Heart left ventricle (tissue), 16 donors: ENCODE data around the gene DZIP1L. TPM values are rescaled to one million over a fixed set of nuclear protein-coding genes. Genes with fewer than 3 reads are reported as not detected.
A peak's percentile ranks its signal among the peaks of the same experiment; 100 is the strongest.

ENCODE experiments used
- ATAC-seq, 4 donors: fragments of 200-7000 bp; cut with Tn5 transposase; one replicate each; pipeline ENCODE4 v1.9.1; 2020 to 2022; ENCODE audit warnings: moderate library complexity in 4 of 4, mild to moderate bottlenecking in 3 of 4, moderate number of reproducible peaks in 1 of 4
- DNase-seq, 5 donors: peaks; one replicate each; pipeline ENCODE4 v3.0.0-alpha.2; 2020
- H3K27ac ChIP-seq, 12 donors: fragments of 200-600 bp; sonication (generic) in 4 of 12; one replicate each; pipeline versions ENCODE4 v1.5.0 to v1.8.0; 2016 to 2022; ENCODE audit warnings: mild to moderate bottlenecking in 2 of 12
- H3K27me3 ChIP-seq, 9 donors: fragments of 200-600 bp; sonication (generic) in 2 of 9; one replicate each; pipeline versions ENCODE4 v1.5.1 to v1.8.0; 2016 to 2022; ENCODE audit warnings: mild to moderate bottlenecking in 3 of 9
- H3K36me3 ChIP-seq, 9 donors: fragments of 200-600 bp; sonication (generic) in 2 of 9; one replicate each; pipeline versions ENCODE4 v1.5.0 to v1.8.0; 2018 to 2022; ENCODE audit warnings: mild to moderate bottlenecking in 2 of 9
- H3K4me1 ChIP-seq, 12 donors: fragments of 200-600 bp; sonication (generic) in 4 of 12; one replicate each; pipeline versions ENCODE4 v1.5.0 to v1.8.0; 2016 to 2022; ENCODE audit warnings: mild to moderate bottlenecking in 3 of 12
- H3K4me3 ChIP-seq, 12 donors: fragments of 200-600 bp; sonication (generic) in 4 of 12; one replicate each; pipeline versions ENCODE4 v1.5.0 to v1.8.0; 2017 to 2022; ENCODE audit warnings: mild to moderate bottlenecking in 9 of 12, moderate library complexity in 4 of 12
- H3K9me3 ChIP-seq, 12 donors: fragments of 200-600 bp; sonication (generic) in 4 of 12; one replicate each; pipeline versions ENCODE4 v1.5.0 to v1.8.0; 2016 to 2022; ENCODE audit warnings: mild to moderate bottlenecking in 1 of 12
- POLR2A ChIP-seq, 2 donors: fragments of 450-650 bp; IDR thresholded peaks; one replicate each; pipeline ENCODE4 v1.6.1; 2017; ENCODE audit warnings: antibody characterized with exemption in 2 of 2, mild to moderate bottlenecking in 2 of 2, moderate library complexity in 2 of 2
- WGBS, 4 donors: extraction: QIAGEN DNeasy Blood & Tissue Kit in 2 of 4; methylation state at CpG; one replicate each; pipeline versions ENCODE4 v1.1.5 to v1.1.7; 2013 to 2018; 5-methylcytosine and 5-hydroxymethylcytosine counted together
- intact Hi-C, 10 donors: fragments of 100-400 bp; cut with DNase I; formaldehyde crosslinking; loops; one replicate each; pipeline versions ENCODE4 v1.11.1 to v1.14.2; 2022
- polyA plus RNA-seq, 2 donors: library from polyadenylated mRNA; stranded (reverse); fragments of 200-250 nt; gene quantifications; one replicate each; pipeline ENCODE4 v1.2.3, GENCODE V29; 2013
- total RNA-seq, 9 donors: library from RNA; depleted of rRNA in 2 of 9; stranded (reverse); fragments of >200 nt in 2 of 9; fragmentation: NEBNext Ultra II Directional in 3 of 9; extraction: Animal tissue kit (Norgen Biotek cat#: 25700) in 3 of 9; gene quantifications; one replicate each; pipeline versions ENCODE4 v1.1.0 to v1.2.4, GENCODE V29; 2016 to 2023
- TF ChIP-seq, protein P1 (sequence below), 12 donors: fragments of 200-600 bp; sonication (generic) in 4 of 12; IDR thresholded peaks; one replicate each; pipeline versions ENCODE4 v1.5.0 to v1.8.0; 2018 to 2022; ENCODE audit warnings: antibody characterized with exemption in 12 of 12, mild to moderate bottlenecking in 5 of 12
- donor health status: ischemic (EF 13 %, LVEDD 7.1; RV severe dilation, severe dysfunction).
- donor health status: healthy with polysubstance abuse.
- donor health status: DM: no; HTN: yes; CAD: no.
- donor health status: DM: no; HTN: no; CAD: no.
- donor health status: ischemic (EF 25% LVEDD 6.9; RV normal size, moderate dysfunction).
- donor health status: ischemic (EF 25% LVEDD 5.7; RV mildly dilated, moderate dysfunction).
- donor health status: healthy.
- donor health status: DM: yes; HTN: yes; CAD: no.
- donor health status: ischemic (EF 35%, LVEDD 5.7; RV mildly dilated, moderate dysfunction).
- donor health status: nonischemic (EF 11% LVEDD 7.7; RV severe dilation, severe dysfunction).
- donor health status: DM: yes; HTN: yes; CAD: no.
- donor health status: PGD.
- donor health status: ischemic (EF 29% LVEDD 5.4; RV normal size, mild dysfunction).
- donor health status: nonischemic (EF 23%, LVEDD 6.1; RV moderate dilation, normal function).

Gene DZIP1L
- total and polyA plus RNA-seq, 11 donors: 1.6 to 7.6 (median 3.6) TPM

GRCh38 chr3:138046955-138047354, 68.5 kb downstream of the DZIP1L start:
- Histone ChIP-seq H3K4me1 (peaks cover 0 to 26% (median 0%) of the 10 kb centered on the region in 12 donors), H3K9me3 (no peaks in the 10 kb centered on the region), H3K4me3 (no peak overlapping the region), H3K27ac (no peak overlapping the region), H3K36me3 (no peaks in the 10 kb centered on the region), H3K27me3 (no peaks in the 10 kb centered on the region)
- DNase-seq (no peak), ATAC-seq (no peak)
- WGBS, 4 donors: 56 to 87% (median 74%) methylated on average over 2 to 3 of the region's 3 CpGs
- no peak for TF ChIP-seq POLR2A (IDR thresholded peaks at IDR 0.05)
- TF ChIP-seq, protein P1, sequence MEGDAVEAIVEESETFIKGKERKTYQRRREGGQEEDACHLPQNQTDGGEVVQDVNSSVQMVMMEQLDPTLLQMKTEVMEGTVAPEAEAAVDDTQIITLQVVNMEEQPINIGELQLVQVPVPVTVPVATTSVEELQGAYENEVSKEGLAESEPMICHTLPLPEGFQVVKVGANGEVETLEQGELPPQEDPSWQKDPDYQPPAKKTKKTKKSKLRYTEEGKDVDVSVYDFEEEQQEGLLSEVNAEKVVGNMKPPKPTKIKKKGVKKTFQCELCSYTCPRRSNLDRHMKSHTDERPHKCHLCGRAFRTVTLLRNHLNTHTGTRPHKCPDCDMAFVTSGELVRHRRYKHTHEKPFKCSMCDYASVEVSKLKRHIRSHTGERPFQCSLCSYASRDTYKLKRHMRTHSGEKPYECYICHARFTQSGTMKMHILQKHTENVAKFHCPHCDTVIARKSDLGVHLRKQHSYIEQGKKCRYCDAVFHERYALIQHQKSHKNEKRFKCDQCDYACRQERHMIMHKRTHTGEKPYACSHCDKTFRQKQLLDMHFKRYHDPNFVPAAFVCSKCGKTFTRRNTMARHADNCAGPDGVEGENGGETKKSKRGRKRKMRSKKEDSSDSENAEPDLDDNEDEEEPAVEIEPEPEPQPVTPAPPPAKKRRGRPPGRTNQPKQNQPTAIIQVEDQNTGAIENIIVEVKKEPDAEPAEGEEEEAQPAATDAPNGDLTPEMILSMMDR (IDR thresholded peaks at IDR 0.05): no peak
- intact Hi-C loops: no loop called here

GRCh38 chr3:138046085-138046484, 69.3 kb downstream of the DZIP1L start:
- intact Hi-C loops: no loop called here
- H3K36me3 ChIP-seq: no peaks in the 10 kb centered on the region
- peaks cover 0 to 26% (median 0%) of the 10 kb centered on the region in 12 donors for H3K4me1 ChIP-seq
- ATAC-seq (peak in 3 of 4 donors; percentile 34 to 64 (median 52)), DNase-seq (no peak)
- 59 to 81% (median 64%) methylated on average over 3 of the region's 3 CpGs for WGBS, 4 donors
- H3K9me3 ChIP-seq: no peaks in the 10 kb centered on the region
- H3K27me3 ChIP-seq: no peaks in the 10 kb centered on the region
- H3K4me3 ChIP-seq: no peak overlapping the region
- H3K27ac ChIP-seq: no peak overlapping the region
- TF ChIP-seq, protein P1 (IDR thresholded peaks at IDR 0.05): no peak
- no peak for TF ChIP-seq POLR2A (IDR thresholded peaks at IDR 0.05)

DNA sequence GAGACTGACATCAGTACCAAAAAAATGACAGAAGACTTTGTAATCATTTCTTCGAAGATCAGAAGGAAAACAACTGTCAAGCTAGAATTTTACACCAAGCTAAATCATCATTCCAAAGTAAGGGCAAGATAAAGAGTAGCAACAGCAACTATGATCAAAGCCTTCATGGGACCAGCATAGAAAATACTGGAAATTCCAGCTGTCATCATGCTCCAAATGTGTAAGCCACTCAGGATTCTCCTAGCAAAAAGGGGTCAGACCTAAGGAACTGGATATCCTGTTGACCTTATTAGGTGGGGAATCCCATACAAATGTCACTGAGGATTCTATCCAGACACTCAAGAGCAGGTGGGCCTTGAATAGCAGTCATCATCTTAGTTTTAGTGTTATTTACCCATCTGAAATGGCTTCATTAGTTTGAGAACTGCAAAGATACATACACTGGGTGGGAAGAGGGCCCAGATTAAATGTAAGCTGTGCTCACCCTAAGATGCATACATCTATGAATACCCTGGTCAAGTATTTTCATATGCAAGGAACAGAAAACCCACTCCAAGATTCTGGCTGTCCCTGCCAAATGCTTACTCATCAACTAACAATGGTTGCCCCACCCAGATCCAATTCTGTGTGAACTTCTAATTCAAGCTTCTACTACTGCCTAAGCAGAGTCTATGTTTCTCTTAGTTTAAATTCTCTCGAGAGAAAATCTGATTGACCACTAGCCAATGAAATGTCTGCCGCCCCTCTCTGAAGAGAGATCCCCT, 72.0 kb downstream of the DZIP1L start:
- no peaks in the 10 kb centered on the region for H3K27me3 ChIP-seq
- no peak overlapping the region for H3K27ac ChIP-seq
- H3K4me1 ChIP-seq: peaks cover 0 to 15% (median 0%) of the 10 kb centered on the region in 12 donors
- DNase-seq (no peak), ATAC-seq (no peak)
- TF ChIP-seq, protein P1 (IDR thresholded peaks at IDR 0.05): no peak
- TF ChIP-seq POLR2A (IDR thresholded peaks at IDR 0.05): no peak
- H3K4me3 ChIP-seq: no peak overlapping the region
- 65 to 76% (median 70%) methylated on average over 3 of the region's 3 CpGs for WGBS, 4 donors
- no peaks in the 10 kb centered on the region for H3K9me3 ChIP-seq
- intact Hi-C loops: no loop called here
- H3K36me3 ChIP-seq: no peaks in the 10 kb centered on the region

GRCh38 chr3:138042043-138042442, 73.4 kb downstream of the DZIP1L start:
- no peak for TF ChIP-seq POLR2A (IDR thresholded peaks at IDR 0.05)
- TF ChIP-seq, protein P1 (IDR thresholded peaks at IDR 0.05): no peak
- ATAC-seq (no peak), DNase-seq (no peak)
- intact Hi-C loops: no loop called here
- WGBS, 4 donors: 87 to 94% (median 91%) methylated on average over 2 of the region's 2 CpGs
- Histone ChIP-seq H3K27ac (no peak overlapping the region), H3K27me3 (no peaks in the 10 kb centered on the region), H3K4me1 (peaks cover 0 to 12% (median 0%) of the 10 kb centered on the region in 12 donors), H3K36me3 (no peaks in the 10 kb centered on the region), H3K9me3 (no peaks in the 10 kb centered on the region), H3K4me3 (no peak overlapping the region)
